Measurements from ENCODE around the gene CHPF.

CHPF gene

DNA sequence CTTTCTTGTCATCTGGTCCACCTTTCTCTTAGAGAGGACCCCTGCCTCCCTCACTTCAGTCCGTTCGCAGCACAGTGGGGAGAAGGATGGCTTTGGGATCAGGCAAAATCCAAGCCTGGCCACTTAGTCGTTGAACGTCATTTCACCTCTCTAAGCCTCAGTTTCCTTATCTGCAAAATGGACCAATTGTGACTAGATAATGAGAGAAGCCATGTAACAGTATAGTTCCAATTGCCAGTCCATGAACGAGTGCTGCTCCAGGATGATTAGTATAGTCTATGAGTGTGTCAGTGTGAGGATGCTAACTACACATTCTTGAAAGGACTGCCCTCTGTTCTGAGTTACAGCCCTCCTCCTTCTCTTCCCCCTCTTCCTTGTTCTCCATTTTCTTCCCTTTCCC, 29.6 kb upstream of the CHPF start:
- Histone ChIP-seq H3K27ac (ENCODE audit: low read depth, low read length) (no peak overlapping the region), H3K27me3 (ENCODE audit: control insufficient read depth, insufficient read depth, low read length) (peaks cover 16% of the 10 kb centered on the region; the same call in 1 of the 2 replicates), H3K4me1 (ENCODE audit: control insufficient read depth, insufficient read depth, low read length) (peaks cover 56% of the 10 kb centered on the region), H3K4me3 (ENCODE audit: low read depth, low read length) (no peak overlapping the region), H3K36me3 (ENCODE audit: control insufficient read depth, insufficient read depth, low read length) (peaks cover 12% of the 10 kb centered on the region; the same call in 1 of the 2 replicates), H3K9me3 (ENCODE audit: control insufficient read depth, insufficient read depth, low read depth, low read length) (no peaks in the 10 kb centered on the region), H3K9ac (ENCODE audit: low read length) (no peak overlapping the region)

GRCh38 chr2:219572237-219573001, 28.8 kb upstream of the CHPF start, which contains the start of gene INHA:
Gene INHA, plus strand, starts transcription at chr2:219572310. Its CDS starts 65 bp downstream, at chr2:219572375.
- Histone ChIP-seq H3K36me3 (ENCODE audit: control insufficient read depth, insufficient read depth, low read length) (peaks cover 19% of the 10 kb centered on the region; the same call in 1 of the 2 replicates), H3K27me3 (ENCODE audit: control insufficient read depth, insufficient read depth, low read length) (peaks cover 16% of the 10 kb centered on the region; the same call in 1 of the 2 replicates), H3K4me3 (ENCODE audit: low read depth, low read length) (peak within 1 kb of the TSS; percentile 77), H3K4me1 (ENCODE audit: control insufficient read depth, insufficient read depth, low read length) (peaks cover 49% of the 10 kb centered on the region), H3K27ac (ENCODE audit: low read depth, low read length) (peak within 1 kb of the TSS; percentile 89; the same call in 1 of the 2 replicates), H3K9ac (ENCODE audit: low read length) (peak within 1 kb of the TSS; percentile 74), H3K9me3 (ENCODE audit: control insufficient read depth, insufficient read depth, low read depth, low read length) (peaks cover 2% of the 10 kb centered on the region; the same call in 1 of the 2 replicates)

- peak within 1 kb of the TSS; percentile 92 for H3K9ac ChIP-seq (ENCODE audit: low read length)
- peak within 1 kb of the TSS; percentile 89; the same call in 1 of the 2 replicates for H3K27ac ChIP-seq (ENCODE audit: low read depth, low read length)
- H3K4me3 ChIP-seq (ENCODE audit: low read depth, low read length): peak within 1 kb of the TSS; percentile 77
- H3K4me1 ChIP-seq (ENCODE audit: control insufficient read depth, insufficient read depth, low read length): peaks cover 43% of the 10 kb centered on the region
- H3K36me3 ChIP-seq (ENCODE audit: control insufficient read depth, insufficient read depth, low read length): peaks cover 27% of the 10 kb centered on the region
- peaks cover 16% of the 10 kb centered on the region; the same call in 1 of the 2 replicates for H3K27me3 ChIP-seq (ENCODE audit: control insufficient read depth, insufficient read depth, low read length)
- peaks cover 7% of the 10 kb centered on the region; the same call in 1 of the 2 replicates for H3K9me3 ChIP-seq (ENCODE audit: control insufficient read depth, insufficient read depth, low read depth, low read length)
Observed at GRCh38 chr2:219571311-219572236, 28.0 kb upstream of the CHPF start, which contains the start of gene OBSL1. Gene OBSL1, minus strand, starts transcription at chr2:219571539. Its CDS starts 307 bp downstream, at chr2:219571232.

DNA sequence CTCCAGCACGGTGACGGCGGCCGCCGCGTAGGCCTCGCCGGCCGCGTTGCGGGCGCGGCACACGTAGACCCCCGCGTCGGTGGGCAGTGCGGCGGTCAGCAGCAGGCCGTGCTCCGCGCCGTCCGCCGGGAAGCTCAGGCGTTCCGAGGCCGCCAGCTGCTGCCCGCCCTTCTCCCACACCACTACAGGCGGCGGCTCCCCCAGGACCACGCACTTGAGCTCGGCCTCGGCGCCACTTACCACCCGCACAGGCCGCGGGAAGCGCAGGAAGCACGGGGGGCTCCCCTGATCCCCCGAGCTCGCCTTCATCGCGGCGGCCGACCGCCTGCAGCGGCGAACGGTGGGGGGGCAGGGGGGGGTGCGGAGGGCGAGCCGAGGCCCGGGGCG, 27.3 kb upstream of the CHPF start:
- peaks cover 16% of the 10 kb centered on the region; the same call in 1 of the 2 replicates for H3K27me3 ChIP-seq (ENCODE audit: control insufficient read depth, insufficient read depth, low read length)
- peaks cover 7% of the 10 kb centered on the region; the same call in 1 of the 2 replicates for H3K9me3 ChIP-seq (ENCODE audit: control insufficient read depth, insufficient read depth, low read depth, low read length)
- peak overlapping the region; percentile 92 for H3K9ac ChIP-seq (ENCODE audit: low read length)
- H3K36me3 ChIP-seq (ENCODE audit: control insufficient read depth, insufficient read depth, low read length): peaks cover 31% of the 10 kb centered on the region
- peaks cover 43% of the 10 kb centered on the region for H3K4me1 ChIP-seq (ENCODE audit: control insufficient read depth, insufficient read depth, low read length)
- peak overlapping the region; percentile 77 for H3K4me3 ChIP-seq (ENCODE audit: low read depth, low read length)
- H3K27ac ChIP-seq (ENCODE audit: low read depth, low read length): peak overlapping the region; percentile 63; the same call in 1 of the 2 replicates

DNA sequence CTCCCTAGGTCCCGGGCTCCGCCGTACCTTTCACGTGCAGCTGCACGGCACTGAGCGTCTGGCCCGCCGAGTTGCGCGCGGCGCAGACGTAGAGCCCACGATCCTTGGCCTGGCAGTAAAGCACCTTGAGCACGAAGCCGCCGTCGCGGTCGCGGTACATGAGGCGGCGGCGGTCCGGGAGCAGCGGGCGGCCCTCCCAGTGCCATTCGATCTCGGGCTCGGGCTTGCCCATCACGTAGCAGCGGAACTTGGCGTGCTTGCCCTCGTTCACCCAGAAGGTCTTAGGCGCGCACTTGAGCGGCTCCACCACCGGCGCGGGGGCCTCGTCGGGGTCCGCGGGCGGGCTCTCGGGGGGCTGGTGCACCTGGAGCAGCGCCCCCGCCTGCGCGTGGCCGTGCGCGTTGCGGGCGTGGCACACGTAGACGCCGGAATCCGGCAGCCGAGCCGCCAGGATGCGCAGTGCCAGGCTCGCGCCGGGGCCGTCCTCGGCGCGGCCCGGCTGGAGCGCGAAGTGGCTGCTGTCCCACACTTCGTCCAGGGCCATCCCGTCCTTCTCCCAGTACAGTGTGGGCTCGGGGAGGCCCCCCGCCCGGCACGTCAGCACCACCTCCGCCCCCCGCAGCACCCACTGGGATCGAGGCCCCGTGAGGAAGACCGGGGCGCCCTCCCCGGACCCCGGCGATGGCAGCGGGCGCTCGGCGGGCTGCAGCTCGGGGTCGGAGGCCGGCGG, 26.8 kb upstream of the CHPF start:
- H3K4me1 ChIP-seq (ENCODE audit: control insufficient read depth, insufficient read depth, low read length): peaks cover 44% of the 10 kb centered on the region
- H3K36me3 ChIP-seq (ENCODE audit: control insufficient read depth, insufficient read depth, low read length): peaks cover 31% of the 10 kb centered on the region
- peak overlapping the region; percentile 77 for H3K4me3 ChIP-seq (ENCODE audit: low read depth, low read length)
- peak overlapping the region; percentile 4; the same call in 1 of the 2 replicates for H3K27ac ChIP-seq (ENCODE audit: low read depth, low read length)
- H3K9ac ChIP-seq (ENCODE audit: low read length): peak overlapping the region; percentile 92
- peaks cover 7% of the 10 kb centered on the region; the same call in 1 of the 2 replicates for H3K9me3 ChIP-seq (ENCODE audit: control insufficient read depth, insufficient read depth, low read depth, low read length)
- peaks cover 13% of the 10 kb centered on the region; the same call in 1 of the 2 replicates for H3K27me3 ChIP-seq (ENCODE audit: control insufficient read depth, insufficient read depth, low read length)

- Histone ChIP-seq H3K9ac (ENCODE audit: low read length) (peak overlapping the region; percentile 92), H3K4me1 (ENCODE audit: control insufficient read depth, insufficient read depth, low read length) (peaks cover 48% of the 10 kb centered on the region), H3K9me3 (ENCODE audit: control insufficient read depth, insufficient read depth, low read depth, low read length) (peaks cover 7% of the 10 kb centered on the region; the same call in 1 of the 2 replicates), H3K27me3 (ENCODE audit: control insufficient read depth, insufficient read depth, low read length) (peaks cover 11% of the 10 kb centered on the region; the same call in 1 of the 2 replicates), H3K27ac (ENCODE audit: low read depth, low read length) (no peak overlapping the region), H3K4me3 (ENCODE audit: low read depth, low read length) (peak overlapping the region; percentile 77), H3K36me3 (ENCODE audit: control insufficient read depth, insufficient read depth, low read length) (peaks cover 33% of the 10 kb centered on the region)
Observed at GRCh38 chr2:219569635-219570034, 26.0 kb upstream of the CHPF start.

GRCh38 chr2:219569041-219569440, 25.4 kb upstream of the CHPF start:
- Histone ChIP-seq H3K4me3 (ENCODE audit: low read depth, low read length) (no peak overlapping the region), H3K9ac (ENCODE audit: low read length) (no peak overlapping the region), H3K27ac (ENCODE audit: low read depth, low read length) (no peak overlapping the region), H3K9me3 (ENCODE audit: control insufficient read depth, insufficient read depth, low read depth, low read length) (peaks cover 7% of the 10 kb centered on the region; the same call in 1 of the 2 replicates), H3K4me1 (ENCODE audit: control insufficient read depth, insufficient read depth, low read length) (peaks cover 53% of the 10 kb centered on the region), H3K36me3 (ENCODE audit: control insufficient read depth, insufficient read depth, low read length) (peaks cover 39% of the 10 kb centered on the region), H3K27me3 (ENCODE audit: control insufficient read depth, insufficient read depth, low read length) (peaks cover 11% of the 10 kb centered on the region; the same call in 1 of the 2 replicates)

DNA sequence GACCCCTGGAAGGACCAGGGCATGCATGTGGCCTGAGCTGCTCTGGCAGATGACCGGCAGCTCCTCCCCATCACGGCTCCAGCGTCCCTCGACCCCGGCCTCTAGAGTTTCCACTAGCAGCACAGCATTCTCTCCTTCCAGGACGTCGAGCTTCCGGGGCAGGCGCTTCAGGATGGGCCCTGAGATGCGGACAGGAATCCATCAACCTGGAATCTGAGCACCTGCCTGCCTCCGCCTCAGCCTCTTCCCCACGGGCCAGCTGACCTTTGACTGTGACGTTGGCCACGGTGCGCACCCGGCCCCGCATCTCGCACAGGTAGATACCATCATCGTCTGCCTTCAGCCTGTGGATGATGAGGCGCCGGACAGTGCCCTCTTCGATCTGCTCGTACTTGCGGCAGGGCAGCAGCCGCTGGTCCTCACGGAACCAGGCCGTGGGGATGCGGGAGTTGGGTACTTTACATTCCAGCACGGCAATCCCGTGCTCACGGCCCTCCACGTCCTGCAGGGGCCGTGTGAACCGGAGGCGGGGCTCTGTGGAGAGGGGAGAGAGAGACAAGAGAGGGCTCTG, 24.3 kb upstream of the CHPF start:
- Histone ChIP-seq H3K4me3 (ENCODE audit: low read depth, low read length) (no peak overlapping the region), H3K9me3 (ENCODE audit: control insufficient read depth, insufficient read depth, low read depth, low read length) (peaks cover 7% of the 10 kb centered on the region; the same call in 1 of the 2 replicates), H3K27ac (ENCODE audit: low read depth, low read length) (no peak overlapping the region), H3K27me3 (ENCODE audit: control insufficient read depth, insufficient read depth, low read length) (peaks cover 11% of the 10 kb centered on the region; the same call in 1 of the 2 replicates), H3K36me3 (ENCODE audit: control insufficient read depth, insufficient read depth, low read length) (peaks cover 51% of the 10 kb centered on the region), H3K4me1 (ENCODE audit: control insufficient read depth, insufficient read depth, low read length) (peaks cover 58% of the 10 kb centered on the region), H3K9ac (ENCODE audit: low read length) (no peak overlapping the region)

DNA sequence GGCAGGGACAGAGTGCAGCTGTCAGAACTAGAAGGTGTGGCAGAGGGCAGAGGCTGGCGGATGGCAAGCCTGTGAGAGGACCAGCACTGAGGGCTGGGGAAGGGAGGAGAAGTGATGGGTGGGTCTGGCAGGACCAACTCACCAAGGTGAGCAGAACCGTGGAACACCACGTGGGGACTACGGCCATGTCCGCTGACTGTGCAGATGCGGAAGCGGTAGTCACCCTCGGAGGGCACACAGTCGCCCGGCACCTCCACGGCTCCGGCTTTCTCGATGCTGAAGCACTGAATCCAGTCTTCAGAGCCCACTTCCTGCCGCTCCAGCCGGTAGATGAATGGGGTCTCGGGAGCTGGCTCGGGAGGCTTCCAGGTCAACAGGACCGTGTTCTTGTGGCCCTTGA, 23.5 kb upstream of the CHPF start:
- Histone ChIP-seq H3K9me3 (ENCODE audit: control insufficient read depth, insufficient read depth, low read depth, low read length) (peaks cover 7% of the 10 kb centered on the region; the same call in 1 of the 2 replicates), H3K4me3 (ENCODE audit: low read depth, low read length) (no peak overlapping the region), H3K27ac (ENCODE audit: low read depth, low read length) (no peak overlapping the region), H3K36me3 (ENCODE audit: control insufficient read depth, insufficient read depth, low read length) (peaks cover 58% of the 10 kb centered on the region), H3K4me1 (ENCODE audit: control insufficient read depth, insufficient read depth, low read length) (peaks cover 58% of the 10 kb centered on the region), H3K9ac (ENCODE audit: low read length) (no peak overlapping the region), H3K27me3 (ENCODE audit: control insufficient read depth, insufficient read depth, low read length) (peaks cover 11% of the 10 kb centered on the region; the same call in 1 of the 2 replicates)

Measured in HUES6 (cell line).